Memory B cell (primary cell): ENCODE data around the gene APLP1.
"Not testable (repeated sequence)": the region's sequence is repeated elsewhere in the genome, so short reads cannot be mapped to it uniquely, and the experiment has no call there.

ENCODE experiments used
- ATAC-seq: fragments of 150-1000 bp; cut with Tn5 transposase; 2 replicates; pipeline ENCODE4 v1.10.0; 2021; ENCODE audit warnings: low read depth, mild to moderate bottlenecking, moderate library complexity
- DNase-seq, 2 donors: peaks; one replicate each; pipeline ENCODE4 v3.0.0; 2022; ENCODE audit warnings: low spot score in 2 of 2
- H3K27ac Mint-ChIP-seq: one replicate; pipeline ENCODE4 v1.8.0; 2022; ENCODE audit warnings: mild to moderate bottlenecking, moderate library complexity, mixed read lengths
- H3K27me3 Mint-ChIP-seq: one replicate; pipeline ENCODE4 v1.8.0; 2022; ENCODE audit warnings: mixed read lengths
- H3K36me3 Mint-ChIP-seq: one replicate; pipeline ENCODE4 v1.8.0; 2022; ENCODE audit warnings: mild to moderate bottlenecking, mixed read lengths
- H3K4me1 Mint-ChIP-seq: one replicate; pipeline ENCODE4 v1.8.0; 2022; ENCODE audit warnings: mixed read lengths
- H3K4me3 Mint-ChIP-seq: one replicate; pipeline ENCODE4 v1.8.0; 2022; ENCODE audit warnings: mild to moderate bottlenecking, moderate library complexity, mixed read lengths
- H3K9me3 Mint-ChIP-seq: one replicate; pipeline ENCODE4 v1.8.0; 2022; ENCODE audit warnings: mixed read lengths

Gene APLP1

DNA sequence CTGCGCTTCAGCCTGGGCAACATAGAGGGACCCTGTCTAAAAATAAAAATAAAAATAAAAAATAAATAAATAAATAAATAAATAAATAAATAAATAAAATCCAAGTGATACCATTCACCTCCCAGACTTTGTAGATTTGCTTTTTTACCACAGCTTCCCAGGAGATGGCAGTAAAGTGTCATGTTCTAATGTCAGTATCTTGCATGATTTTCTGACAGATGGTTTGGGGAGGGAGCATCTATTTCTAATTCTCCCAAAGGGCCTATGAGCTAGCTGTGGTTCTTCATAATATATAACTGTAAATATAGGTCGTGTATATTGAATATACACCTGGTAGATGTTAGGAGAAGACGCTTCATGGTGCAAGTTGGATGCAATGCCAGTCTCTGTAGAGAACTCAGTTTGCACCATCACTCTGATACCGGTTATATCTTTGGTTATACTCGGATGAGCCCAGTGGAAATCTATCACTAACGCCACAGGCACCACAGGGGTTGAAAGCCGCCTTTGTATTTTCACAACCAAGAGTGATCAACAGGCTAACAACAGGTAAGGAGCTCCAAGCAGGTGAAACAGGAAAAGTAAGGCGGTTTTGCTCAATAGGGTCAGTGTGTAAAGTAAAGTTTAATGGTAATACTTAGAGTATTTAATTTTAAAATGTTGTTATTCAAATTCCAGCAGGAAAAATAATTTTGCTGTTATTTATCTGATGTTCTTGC, 13.9 kb downstream of the APLP1 start:
- ATAC-seq (peak; percentile 48), DNase-seq (peak in 1 of 2 donors; percentile 65)
- peaks cover 11% of the 10 kb centered on the region for H3K4me1 Mint-ChIP-seq
- H3K4me3 Mint-ChIP-seq: no peak overlapping the region
- no peaks in the 10 kb centered on the region for H3K9me3 Mint-ChIP-seq
- peaks cover 9% of the 10 kb centered on the region for H3K36me3 Mint-ChIP-seq
- H3K27me3 Mint-ChIP-seq: peaks cover 14% of the 10 kb centered on the region
- peak overlapping the region; percentile 49 for H3K27ac Mint-ChIP-seq

DNA sequence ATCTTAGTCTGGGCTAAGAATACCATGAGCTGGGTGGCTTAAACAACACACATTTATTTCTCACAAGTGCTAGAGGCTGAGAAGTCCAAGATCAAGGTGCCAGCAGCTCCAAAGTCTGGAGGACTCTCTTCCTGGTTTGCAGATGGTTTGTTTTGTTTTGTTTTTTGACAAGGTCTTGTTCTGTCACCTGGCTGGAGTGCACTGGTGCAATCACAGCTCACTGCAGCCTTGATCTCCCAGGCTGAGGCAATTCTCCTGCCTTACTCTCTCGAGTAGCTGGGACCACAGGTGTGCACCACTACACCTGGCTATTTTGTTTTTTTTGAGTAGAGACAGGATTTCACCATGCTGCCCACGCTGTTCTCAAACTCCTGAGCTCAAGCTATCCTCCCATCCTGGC, 15.5 kb downstream of the APLP1 start:
- Mint-ChIP-seq H3K27me3 (peaks cover 8% of the 10 kb centered on the region), H3K4me3 (no peak overlapping the region), H3K27ac (peak overlapping the region; percentile 47), H3K36me3 (peaks cover 21% of the 10 kb centered on the region), H3K4me1 (peaks cover 17% of the 10 kb centered on the region), H3K9me3 (no peaks in the 10 kb centered on the region)
- peak; percentile 9 for ATAC-seq
- no peak for DNase-seq

DNA sequence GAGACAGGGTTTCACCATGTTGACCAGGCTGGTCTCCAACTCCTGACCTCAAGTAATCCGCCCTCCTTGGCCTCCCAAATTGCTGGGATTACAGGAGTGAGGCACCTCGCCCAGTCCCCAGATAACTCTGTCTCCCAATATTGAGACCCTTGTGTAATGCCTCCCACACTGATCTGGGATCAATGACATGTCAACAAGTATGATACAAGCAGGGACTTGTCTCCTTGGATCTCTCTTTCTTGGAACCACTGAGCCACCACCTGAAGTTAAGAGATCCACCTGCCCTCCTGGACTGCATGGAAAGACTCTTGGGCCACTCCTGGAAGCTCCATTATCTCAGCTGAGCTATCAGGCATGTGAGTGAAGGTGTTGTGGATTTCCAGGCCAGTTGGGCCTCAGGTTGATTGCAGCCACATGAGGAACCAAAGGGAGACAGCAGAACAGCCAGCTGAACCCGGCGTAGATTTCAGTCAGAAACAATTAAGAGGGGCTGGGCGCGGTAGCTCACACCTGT, 16.9 kb downstream of the APLP1 start:
- Mint-ChIP-seq H3K4me1 (peaks cover 17% of the 10 kb centered on the region), H3K27ac (peak overlapping the region; percentile 39), H3K36me3 (peaks cover 30% of the 10 kb centered on the region), H3K27me3 (peaks cover under 1% of the 10 kb centered on the region), H3K9me3 (no peaks in the 10 kb centered on the region), H3K4me3 (no peak overlapping the region)
- DNase-seq (no peak), ATAC-seq (no peak)

DNA sequence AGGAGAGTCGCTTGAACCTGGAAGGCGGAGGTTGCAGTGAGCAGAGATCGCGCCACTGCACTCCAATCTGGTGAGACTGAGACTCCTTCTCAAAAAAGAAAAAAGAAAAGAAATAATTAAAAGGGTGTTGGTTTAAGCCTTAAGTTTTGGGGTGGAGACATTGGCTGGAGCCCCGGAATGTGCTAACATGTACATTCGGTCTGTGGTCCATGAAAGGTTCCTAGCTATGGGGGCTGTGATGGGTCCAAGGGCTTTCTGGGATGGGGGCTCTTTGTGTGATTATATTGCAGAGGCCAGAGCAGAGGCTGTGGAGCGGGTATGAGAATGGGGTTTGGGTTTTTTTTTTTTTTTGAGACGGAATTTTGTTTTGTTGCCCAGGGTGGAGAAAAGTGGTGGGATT, 17.5 kb downstream of the APLP1 start:
- peaks cover 35% of the 10 kb centered on the region for H3K36me3 Mint-ChIP-seq
- peak overlapping the region; percentile 39 for H3K27ac Mint-ChIP-seq
- H3K9me3 Mint-ChIP-seq: no peaks in the 10 kb centered on the region
- H3K4me3 Mint-ChIP-seq: no peak overlapping the region
- DNase-seq: no peak
- H3K4me1 Mint-ChIP-seq: peaks cover 18% of the 10 kb centered on the region
- H3K27me3 Mint-ChIP-seq: no peaks in the 10 kb centered on the region
- ATAC-seq: no peak

DNA sequence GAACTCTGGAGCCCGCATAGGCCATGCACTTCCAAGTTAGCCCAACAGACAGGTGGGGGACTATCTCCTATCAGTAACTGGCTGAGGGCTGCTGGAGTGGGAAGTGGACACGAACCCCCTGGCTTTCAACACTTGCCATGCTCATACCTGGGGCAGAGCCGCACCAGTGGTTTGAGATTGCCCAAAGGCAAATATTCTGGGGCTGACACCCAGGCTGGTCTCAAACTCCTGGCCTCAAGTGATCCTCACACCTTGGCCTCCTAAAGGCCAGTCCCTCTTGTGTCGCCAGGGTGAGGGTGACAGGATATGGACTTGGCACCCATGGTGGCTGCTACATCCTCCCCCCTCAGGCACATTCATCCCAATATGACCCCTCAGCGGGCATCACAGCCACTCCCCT, 18.8 kb downstream of the APLP1 start:
- no peak overlapping the region for H3K4me3 Mint-ChIP-seq
- H3K27me3 Mint-ChIP-seq: no peaks in the 10 kb centered on the region
- peaks cover 38% of the 10 kb centered on the region for H3K36me3 Mint-ChIP-seq
- ATAC-seq: peak; percentile 2
- no peak for DNase-seq
- H3K9me3 Mint-ChIP-seq: no peaks in the 10 kb centered on the region
- peak overlapping the region; percentile 76 for H3K27ac Mint-ChIP-seq
- peaks cover 18% of the 10 kb centered on the region for H3K4me1 Mint-ChIP-seq

DNA sequence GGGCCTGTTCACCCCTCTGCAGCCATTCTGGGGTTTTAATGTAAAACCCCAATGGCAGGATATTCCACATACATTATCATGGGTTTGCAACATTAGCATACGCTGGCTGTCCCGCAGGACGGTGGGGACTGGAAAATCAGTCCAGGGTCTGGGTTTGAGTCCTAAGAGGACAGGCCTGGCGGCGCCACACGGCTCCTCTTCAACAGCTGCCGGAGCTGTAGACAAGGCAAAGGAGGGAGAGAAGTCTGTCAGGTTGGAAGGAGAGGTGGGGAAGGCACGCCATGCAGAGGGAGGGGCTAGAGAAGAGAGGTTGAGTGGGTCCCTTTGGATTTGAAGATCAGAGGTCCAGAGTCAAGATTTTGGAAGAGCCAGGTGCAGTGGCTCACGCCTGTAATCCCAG, 20.0 kb downstream of the APLP1 start:
- H3K4me1 Mint-ChIP-seq: peaks cover 12% of the 10 kb centered on the region
- H3K36me3 Mint-ChIP-seq: peaks cover 46% of the 10 kb centered on the region
- H3K27me3 Mint-ChIP-seq: no peaks in the 10 kb centered on the region
- peak overlapping the region; percentile 76 for H3K27ac Mint-ChIP-seq
- no peak for ATAC-seq
- no peaks in the 10 kb centered on the region for H3K9me3 Mint-ChIP-seq
- no peak overlapping the region for H3K4me3 Mint-ChIP-seq
- no peak for DNase-seq

DNA sequence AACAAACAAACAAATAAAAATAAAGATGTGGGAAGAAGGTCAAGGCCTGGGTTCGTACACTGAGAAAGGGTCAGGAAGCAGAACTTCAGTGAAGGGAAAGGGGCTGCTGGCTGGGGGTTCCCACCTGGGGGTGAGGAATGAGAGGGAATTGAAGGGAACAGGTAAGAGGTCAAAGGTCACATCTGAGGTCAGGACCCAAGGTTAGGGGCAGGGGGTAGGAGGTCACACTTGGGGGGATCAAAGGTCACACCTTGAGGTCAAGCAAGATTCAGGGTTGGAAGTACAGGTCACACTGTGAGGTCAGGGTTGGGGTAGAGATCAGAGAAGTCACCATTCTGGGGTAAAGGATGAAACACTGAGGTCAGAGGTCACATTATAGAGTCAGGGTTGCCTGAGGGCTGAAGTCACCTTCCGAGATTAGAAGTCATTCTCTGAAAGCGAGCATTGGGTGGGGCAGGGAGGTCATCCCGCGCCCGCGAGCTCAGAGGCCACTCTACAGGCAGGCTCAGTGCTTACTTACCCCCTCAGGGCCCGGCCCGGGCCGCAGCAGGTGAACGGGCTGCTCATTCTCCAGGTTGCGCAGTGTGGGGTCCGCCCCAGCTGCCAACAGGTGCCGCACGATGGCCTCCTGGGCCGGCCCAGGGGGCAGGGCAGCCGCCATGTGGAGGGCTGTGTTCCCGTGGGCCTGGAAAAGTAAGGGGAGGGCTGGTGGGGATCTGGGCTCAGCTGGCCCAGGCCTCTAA, 21.2 kb downstream of the APLP1 start:
- peaks cover 10% of the 10 kb centered on the region for H3K4me1 Mint-ChIP-seq
- ATAC-seq (peak; percentile 1), DNase-seq (no peak)
- peak overlapping the region; percentile 46 for H3K27ac Mint-ChIP-seq
- no peaks in the 10 kb centered on the region for H3K27me3 Mint-ChIP-seq
- H3K36me3 Mint-ChIP-seq: peaks cover 49% of the 10 kb centered on the region
- H3K9me3 Mint-ChIP-seq: no peaks in the 10 kb centered on the region
- H3K4me3 Mint-ChIP-seq: no peak overlapping the region

DNA sequence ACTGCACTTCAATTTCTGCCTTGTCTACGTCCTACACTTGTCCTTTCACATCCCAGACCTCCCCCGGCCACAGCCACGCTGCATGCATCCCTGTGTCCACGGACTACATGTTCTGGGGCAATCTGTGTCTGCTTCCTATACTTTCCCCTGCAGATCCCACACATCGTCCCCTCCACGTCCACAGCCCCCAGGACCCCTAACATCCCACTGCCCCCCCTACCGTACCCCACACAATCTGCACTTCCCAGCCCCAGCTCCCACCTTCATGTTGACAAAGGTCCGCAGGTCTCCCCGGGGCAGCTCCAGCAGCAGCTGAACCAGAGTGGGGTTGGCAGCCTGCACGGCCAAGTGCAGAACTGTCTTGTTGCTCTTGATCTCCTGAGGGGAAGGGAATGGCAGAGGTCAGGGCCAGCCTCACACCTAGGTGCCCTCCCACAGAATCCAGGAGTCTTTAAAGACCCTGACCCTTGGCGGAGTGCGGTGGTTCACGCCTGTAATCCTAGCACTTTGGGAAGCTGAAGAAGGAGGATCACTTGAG, 21.8 kb downstream of the APLP1 start:
- H3K27ac Mint-ChIP-seq: peak overlapping the region; percentile 46
- peaks cover 10% of the 10 kb centered on the region for H3K4me1 Mint-ChIP-seq
- H3K36me3 Mint-ChIP-seq: peaks cover 48% of the 10 kb centered on the region
- no peak overlapping the region for H3K4me3 Mint-ChIP-seq
- H3K27me3 Mint-ChIP-seq: no peaks in the 10 kb centered on the region
- ATAC-seq: no peak
- no peak for DNase-seq
- no peaks in the 10 kb centered on the region for H3K9me3 Mint-ChIP-seq

DNA sequence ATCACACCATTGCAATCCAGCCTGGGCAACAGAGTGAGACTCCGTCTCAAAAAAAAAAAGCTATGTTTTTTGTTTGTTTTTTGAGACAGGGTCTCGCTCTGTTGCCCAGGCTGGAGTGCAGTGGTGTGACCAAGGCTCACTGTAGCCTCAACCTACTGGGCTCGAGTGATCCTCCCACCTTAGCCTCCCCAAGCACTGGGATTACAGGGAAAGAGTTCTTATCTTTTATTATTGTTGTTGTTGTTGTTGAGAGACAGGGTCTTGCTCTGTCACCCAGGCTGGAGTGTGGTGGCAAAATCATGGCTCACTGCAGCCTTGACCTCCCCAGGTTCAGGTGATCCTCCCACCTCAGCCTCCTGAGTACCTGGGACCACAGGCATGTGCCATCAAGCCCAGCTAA, 23.4 kb downstream of the APLP1 start:
- Mint-ChIP-seq H3K27ac (peak overlapping the region; percentile 45), H3K4me1 (peaks cover 14% of the 10 kb centered on the region), H3K36me3 (peaks cover 52% of the 10 kb centered on the region)
- DNase-seq, H3K27me3 Mint-ChIP-seq, ATAC-seq, H3K9me3 Mint-ChIP-seq, H3K4me3 Mint-ChIP-seq: not testable (repeated sequence)

DNA sequence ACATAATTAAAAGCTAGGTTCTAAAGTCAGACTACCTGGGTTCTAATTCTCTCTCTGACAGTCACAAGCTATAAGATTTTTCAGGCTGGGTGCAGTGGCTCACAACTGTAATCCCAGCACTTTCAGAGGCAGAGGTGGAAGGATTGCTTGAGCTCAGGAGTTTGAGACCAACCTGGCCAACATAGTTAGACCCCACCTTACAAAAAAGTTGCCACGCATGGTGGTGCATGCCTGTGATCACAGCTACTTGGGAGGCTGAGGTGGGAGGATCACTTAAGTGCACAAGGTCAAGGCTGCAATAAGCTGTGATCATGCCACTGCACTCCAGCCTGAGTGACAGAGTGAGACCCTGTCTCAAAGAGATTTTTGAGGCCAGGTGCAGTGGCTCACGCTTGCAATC, 26.0 kb downstream of the APLP1 start:
- H3K27ac Mint-ChIP-seq: peak overlapping the region; percentile 98
- peaks cover 44% of the 10 kb centered on the region for H3K36me3 Mint-ChIP-seq
- DNase-seq (no peak), ATAC-seq (no peak)
- H3K4me1 Mint-ChIP-seq: peaks cover 12% of the 10 kb centered on the region
- H3K27me3 Mint-ChIP-seq: no peaks in the 10 kb centered on the region
- no peak overlapping the region for H3K4me3 Mint-ChIP-seq
- no peaks in the 10 kb centered on the region for H3K9me3 Mint-ChIP-seq

DNA sequence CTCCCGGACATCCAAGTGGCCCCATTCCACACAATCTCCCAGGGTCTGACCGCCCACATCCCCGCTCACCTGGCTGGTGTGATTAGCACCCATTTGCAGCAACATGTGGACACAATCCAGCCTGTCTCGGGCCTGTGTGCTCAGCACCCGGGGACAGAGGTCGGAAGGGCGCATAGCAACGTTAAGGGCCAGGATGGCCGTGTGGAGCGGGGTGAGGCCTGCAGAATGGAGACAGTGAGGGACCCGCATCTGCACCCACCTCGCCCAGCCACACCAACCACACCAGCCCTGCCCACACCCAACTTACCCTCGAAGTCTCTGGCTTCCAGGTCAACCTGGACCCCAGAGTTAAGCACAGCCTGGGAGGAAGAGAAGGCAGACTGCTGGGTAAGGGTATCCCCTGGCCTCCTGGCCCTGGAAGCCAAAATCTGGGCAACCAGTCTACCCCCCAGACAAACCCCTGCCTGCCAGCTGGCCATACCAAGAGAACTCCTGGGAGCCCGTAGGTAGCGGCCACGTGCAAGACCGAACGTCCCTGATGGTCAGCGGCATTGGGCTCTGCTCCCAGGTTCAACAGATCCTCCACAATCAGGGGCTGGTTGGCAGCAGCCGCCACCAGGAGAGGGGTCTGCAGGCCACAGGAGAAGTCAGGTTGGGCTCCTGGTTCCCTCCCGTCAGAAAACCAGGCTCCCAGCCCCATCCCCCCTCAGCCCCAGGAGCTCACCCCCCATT, 27.7 kb downstream of the APLP1 start:
- no peaks in the 10 kb centered on the region for H3K9me3 Mint-ChIP-seq
- H3K36me3 Mint-ChIP-seq: peaks cover 32% of the 10 kb centered on the region
- H3K4me1 Mint-ChIP-seq: peaks cover 13% of the 10 kb centered on the region
- H3K4me3 Mint-ChIP-seq: no peak overlapping the region
- no peak for ATAC-seq
- H3K27ac Mint-ChIP-seq: peak overlapping the region; percentile 98
- H3K27me3 Mint-ChIP-seq: no peaks in the 10 kb centered on the region
- peak in 1 of 2 donors; percentile 37 for DNase-seq

DNA sequence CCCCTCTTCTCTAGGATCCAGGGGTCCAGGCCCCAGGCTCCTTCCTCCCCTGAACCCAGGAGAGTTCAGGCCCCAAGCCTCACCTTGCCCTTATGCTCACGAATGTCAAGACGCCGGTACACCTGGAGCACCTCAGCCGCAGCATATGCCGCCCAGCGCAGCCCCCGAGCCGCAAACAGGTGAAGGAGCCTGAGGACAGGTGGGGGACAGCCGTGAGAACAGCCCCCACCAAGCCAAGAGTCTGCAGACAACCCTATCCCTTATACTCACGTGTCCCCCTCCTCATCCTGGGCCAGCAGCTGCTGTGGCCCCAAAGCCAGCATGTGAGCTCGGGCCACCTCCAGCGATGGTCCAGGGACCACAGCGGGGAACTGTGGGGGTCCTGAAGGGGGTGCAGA, 28.3 kb downstream of the APLP1 start:
- ATAC-seq: no peak
- Mint-ChIP-seq H3K27me3 (no peaks in the 10 kb centered on the region), H3K9me3 (no peaks in the 10 kb centered on the region), H3K27ac (peak overlapping the region; percentile 98), H3K4me3 (no peak overlapping the region), H3K4me1 (peaks cover 13% of the 10 kb centered on the region), H3K36me3 (peaks cover 31% of the 10 kb centered on the region)
- DNase-seq: no peak

DNA sequence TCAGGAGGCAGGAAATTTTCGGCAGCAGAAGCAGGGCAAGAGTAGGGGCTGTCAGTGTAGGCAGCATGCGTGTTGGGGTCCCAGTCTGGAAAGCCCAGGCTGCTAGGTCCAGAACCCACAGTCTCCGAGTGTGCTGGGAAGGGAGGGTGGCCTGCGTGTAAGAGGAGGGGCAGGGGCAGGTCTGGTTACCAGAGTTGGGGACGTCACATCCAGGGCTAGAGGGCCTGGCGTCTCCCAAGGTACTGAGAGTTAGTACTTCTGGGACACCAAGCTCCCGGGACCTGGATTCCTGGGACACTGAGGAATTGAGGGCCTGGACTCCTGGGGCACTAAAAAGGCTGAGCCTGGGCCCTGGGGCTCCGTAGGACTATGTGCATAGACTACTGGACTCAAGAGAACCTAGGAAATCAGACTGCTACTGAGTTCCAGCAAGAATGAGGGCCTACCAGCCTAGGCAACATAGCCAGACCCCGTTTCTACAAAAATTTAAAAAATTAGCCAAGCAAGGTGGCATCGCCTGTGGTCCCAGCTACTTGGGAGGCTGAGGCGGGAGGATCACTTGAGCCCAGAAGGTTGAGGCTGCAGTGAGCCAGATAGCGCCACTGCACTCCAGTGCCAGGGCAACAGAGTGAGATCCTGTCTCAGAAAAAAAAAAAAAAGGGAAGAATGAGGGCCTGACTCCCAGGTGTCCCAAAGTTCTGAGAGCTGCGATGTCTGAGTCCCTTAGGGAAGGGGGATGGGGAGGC, 29.5 kb downstream of the APLP1 start:
- Mint-ChIP-seq H3K27me3 (no peaks in the 10 kb centered on the region), H3K9me3 (no peaks in the 10 kb centered on the region), H3K36me3 (peaks cover 27% of the 10 kb centered on the region), H3K4me3 (peak overlapping the region; percentile 98), H3K27ac (peak overlapping the region; percentile 98), H3K4me1 (peaks cover 24% of the 10 kb centered on the region)
- DNase-seq (peak in 1 of 2 donors; percentile 31), ATAC-seq (no peak)
